ENCODE data around the gene RBP5.

Gene RBP5

DNA sequence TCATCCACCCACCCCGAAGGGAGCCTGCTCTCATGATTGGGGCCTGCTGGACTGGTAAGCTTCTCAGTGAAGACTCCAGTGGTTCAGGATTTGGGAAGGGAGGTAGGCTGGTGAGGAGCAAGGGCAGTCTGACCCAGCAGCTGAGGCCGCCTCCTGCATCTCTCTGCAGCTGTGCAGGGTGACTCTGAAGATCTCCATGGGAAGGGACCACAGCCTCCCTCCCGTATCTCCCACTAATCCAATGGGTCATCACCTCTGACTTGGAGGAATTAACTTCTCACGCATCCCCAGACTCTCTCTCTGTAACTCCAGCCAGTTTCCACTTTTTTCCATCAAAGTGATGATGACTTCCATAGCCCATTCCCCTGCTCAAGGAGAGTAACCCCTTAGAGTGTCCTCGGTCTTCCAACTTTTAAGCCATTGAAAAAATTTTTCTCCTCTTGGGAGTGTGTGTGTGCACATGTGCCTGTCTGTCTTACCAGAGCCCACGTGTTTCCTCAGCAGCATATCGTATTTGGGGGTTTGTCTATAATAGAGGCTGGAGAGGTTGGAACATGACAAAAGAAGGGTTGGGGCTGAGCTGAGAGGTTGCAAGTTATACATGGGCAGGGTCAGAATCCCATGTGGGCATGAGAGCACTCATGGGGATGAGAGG, 12.8 kb upstream of the RBP5 start:
- Mint-ChIP-seq H3K27me3 (peaks cover 2% of the 10 kb centered on the region), H3K27ac (no peak overlapping the region), H3K4me3 (no peak overlapping the region), H3K4me1 (ENCODE audit: low read depth) (peaks cover 20% of the 10 kb centered on the region), H3K36me3 (ENCODE audit: low read depth) (no peaks in the 10 kb centered on the region), H3K9me3 (no peaks in the 10 kb centered on the region)
- intact Hi-C loops (cut with micrococcal nuclease) = loop anchor here (1.0 to 2.0 kb wide), 2 partner anchors 47 to 497 kb away; partner anchors contain the start of gene PEX5

DNA sequence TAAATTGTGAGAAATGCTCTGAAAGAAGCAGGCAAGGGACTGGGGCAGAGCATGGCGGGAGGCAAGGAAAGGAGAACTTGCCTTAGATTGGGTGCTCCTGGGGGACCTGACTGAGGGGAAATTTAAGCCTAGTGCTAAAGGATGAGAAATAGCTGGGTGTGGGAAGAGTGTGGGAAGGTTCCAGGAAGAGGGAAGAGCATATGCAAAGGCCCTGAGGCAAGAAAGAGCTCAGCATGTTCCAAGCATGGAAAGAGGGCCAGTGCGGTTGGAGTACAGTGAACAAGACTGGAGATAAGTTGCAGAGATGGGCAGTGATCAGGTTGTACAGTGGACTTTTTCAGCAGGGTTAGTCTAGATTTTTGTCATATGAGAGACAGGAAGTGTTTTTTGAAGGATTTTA, 10.5 kb upstream of the RBP5 start:
- Mint-ChIP-seq H3K36me3 (ENCODE audit: low read depth) (no peaks in the 10 kb centered on the region), H3K4me3 (no peak overlapping the region), H3K4me1 (ENCODE audit: low read depth) (peaks cover 30% of the 10 kb centered on the region), H3K27me3 (peaks cover 2% of the 10 kb centered on the region), H3K27ac (no peak overlapping the region), H3K9me3 (no peaks in the 10 kb centered on the region)
- intact Hi-C loops (cut with micrococcal nuclease) = no loop called here

DNA sequence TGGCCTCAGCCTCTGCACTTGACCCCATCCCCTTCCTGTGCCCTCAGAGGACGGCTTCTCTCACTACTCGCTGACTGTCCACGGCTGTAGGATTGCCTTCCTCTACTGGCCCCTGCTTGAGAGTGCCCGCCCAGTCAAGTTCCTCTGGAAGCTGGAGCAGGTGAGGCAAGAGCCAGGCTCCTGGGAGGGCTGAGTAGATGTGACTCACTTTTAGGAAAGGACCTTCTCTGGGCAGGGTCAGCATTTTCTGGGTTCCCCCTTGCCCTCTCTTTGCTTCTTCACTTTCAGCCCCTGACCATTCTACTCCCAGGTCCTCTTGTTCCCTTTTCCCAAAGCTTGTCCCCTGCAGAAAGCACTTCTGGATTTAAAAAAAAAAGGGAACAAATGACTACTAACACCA, 9.2 kb upstream of the RBP5 start:
- Mint-ChIP-seq H3K4me1 (ENCODE audit: low read depth) (peaks cover 35% of the 10 kb centered on the region), H3K27ac (no peak overlapping the region), H3K27me3 (peaks cover 6% of the 10 kb centered on the region), H3K36me3 (ENCODE audit: low read depth) (no peaks in the 10 kb centered on the region), H3K4me3 (no peak overlapping the region), H3K9me3 (no peaks in the 10 kb centered on the region)
- intact Hi-C loops (cut with micrococcal nuclease) = no loop called here

DNA sequence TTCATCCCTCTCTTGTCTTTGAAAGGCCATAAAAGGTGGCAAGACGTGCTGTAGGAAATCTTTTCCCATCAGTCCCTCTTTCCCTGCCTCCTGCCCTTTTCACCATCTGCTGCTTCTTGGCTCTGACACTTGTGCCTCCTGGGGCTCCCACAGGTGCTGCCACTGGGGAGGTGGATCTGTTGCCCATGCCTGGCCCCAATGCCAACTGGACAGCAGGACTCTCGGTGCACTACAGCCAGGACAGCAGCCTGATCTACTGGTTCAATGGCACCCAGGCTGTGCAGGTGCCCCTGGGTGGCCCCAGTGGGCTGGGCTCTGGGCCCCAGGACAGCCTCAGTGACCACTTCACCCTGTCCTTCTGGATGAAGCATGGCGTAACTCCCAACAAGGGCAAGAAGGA, 8.0 kb upstream of the RBP5 start:
- Mint-ChIP-seq H3K27ac (no peak overlapping the region), H3K27me3 (peaks cover 19% of the 10 kb centered on the region), H3K36me3 (ENCODE audit: low read depth) (no peaks in the 10 kb centered on the region)

DNA sequence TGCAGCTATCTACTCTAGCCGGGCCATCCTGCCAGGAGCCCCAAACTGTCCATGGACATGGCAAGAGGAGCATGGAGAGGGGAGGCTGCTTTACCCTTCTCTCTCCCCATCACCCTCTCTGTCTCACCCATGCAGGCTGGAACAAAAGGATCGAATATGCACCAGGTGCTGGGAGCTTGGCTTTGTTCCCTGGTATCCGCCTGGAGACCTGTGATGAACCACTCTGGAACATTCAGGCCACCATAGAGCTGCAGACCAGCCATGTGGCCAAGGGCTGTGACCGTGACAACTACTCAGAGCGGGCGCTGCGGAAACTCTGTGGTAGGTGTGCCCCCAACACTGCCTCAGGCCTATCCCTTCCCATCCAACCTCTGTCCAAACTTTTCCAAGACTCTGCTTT, 7.4 kb upstream of the RBP5 start:
- Mint-ChIP-seq H3K27ac (no peak overlapping the region), H3K9me3 (no peaks in the 10 kb centered on the region), H3K27me3 (peaks cover 23% of the 10 kb centered on the region), H3K4me3 (no peak overlapping the region), H3K4me1 (ENCODE audit: low read depth) (peaks cover 50% of the 10 kb centered on the region), H3K36me3 (ENCODE audit: low read depth) (no peaks in the 10 kb centered on the region)
- intact Hi-C loops (cut with micrococcal nuclease) = no loop called here

More for the DNA sequence above, 8.0 kb upstream of the RBP5 start:
- no peaks in the 10 kb centered on the region for H3K9me3 Mint-ChIP-seq
- peaks cover 44% of the 10 kb centered on the region for H3K4me1 Mint-ChIP-seq (ENCODE audit: low read depth)
- no peak overlapping the region for H3K4me3 Mint-ChIP-seq
- intact Hi-C loops (cut with micrococcal nuclease) = no loop called here

DNA sequence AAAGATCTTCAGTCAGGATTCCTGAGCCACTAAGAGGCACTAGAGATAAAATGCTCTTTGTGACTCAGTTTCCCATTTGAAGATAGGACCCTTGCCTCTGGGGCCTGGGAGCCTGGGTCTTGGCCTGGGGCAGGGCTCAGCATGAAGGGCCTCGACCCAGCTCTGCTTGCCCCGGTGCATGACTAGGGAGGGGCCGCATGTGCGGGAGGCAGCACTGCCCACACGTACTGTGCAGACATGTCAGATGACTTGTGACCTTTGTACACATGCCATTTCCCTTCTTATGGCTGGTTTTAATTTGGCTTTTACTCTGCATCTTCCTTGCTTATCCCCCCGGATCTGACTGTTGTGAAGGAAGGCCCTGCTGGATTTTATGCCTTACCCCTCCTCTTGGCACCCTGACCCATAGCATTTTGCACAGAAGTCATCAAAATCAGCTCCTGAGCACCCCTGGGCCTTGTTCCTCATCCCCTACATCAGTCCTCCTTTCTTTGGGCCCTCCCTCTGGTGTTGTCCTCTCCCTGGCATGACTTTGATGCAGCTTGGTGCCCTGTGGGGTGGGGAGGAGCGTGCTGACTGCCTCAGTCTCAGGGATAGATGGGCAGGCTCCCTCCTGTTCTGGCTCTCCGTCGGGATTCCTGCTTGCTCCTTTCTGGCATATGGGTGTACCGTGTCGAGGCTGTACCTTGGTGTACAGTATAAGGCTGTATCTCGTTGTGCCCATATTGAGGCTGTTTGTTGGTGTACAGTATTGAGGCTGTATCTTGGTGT, 5.9 kb upstream of the RBP5 start:
- Mint-ChIP-seq H3K4me1 (ENCODE audit: low read depth) (peaks cover 65% of the 10 kb centered on the region), H3K36me3 (ENCODE audit: low read depth) (no peaks in the 10 kb centered on the region), H3K27me3 (peaks cover 38% of the 10 kb centered on the region), H3K4me3 (no peak overlapping the region), H3K27ac (no peak overlapping the region), H3K9me3 (no peaks in the 10 kb centered on the region)
- intact Hi-C loops (cut with micrococcal nuclease) = no loop called here

DNA sequence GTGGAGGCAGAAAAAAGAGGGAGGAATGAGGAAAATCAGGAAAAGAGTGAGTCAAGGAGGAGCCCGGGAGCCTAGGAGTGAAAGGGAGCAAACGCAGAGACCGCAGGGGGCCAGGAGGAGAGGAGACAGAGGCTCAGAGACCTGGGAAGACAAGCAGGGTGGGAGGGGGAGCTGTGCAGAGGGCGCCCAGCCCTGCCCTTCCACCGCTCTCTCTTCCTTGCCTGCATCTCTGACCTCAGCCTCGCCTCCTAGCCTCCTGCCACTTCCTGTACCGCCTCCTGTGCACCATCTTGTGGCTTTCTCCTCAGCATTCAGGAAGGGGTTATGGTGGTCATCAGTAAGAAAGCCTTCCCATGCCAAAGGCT, 2.8 kb upstream of the RBP5 start:
- Mint-ChIP-seq H3K9me3 (no peaks in the 10 kb centered on the region), H3K27me3 (peaks cover 59% of the 10 kb centered on the region), H3K4me1 (ENCODE audit: low read depth) (peaks cover 53% of the 10 kb centered on the region), H3K4me3 (no peak overlapping the region), H3K36me3 (ENCODE audit: low read depth) (no peaks in the 10 kb centered on the region), H3K27ac (no peak overlapping the region)
- intact Hi-C loops (cut with micrococcal nuclease) = no loop called here

DNA sequence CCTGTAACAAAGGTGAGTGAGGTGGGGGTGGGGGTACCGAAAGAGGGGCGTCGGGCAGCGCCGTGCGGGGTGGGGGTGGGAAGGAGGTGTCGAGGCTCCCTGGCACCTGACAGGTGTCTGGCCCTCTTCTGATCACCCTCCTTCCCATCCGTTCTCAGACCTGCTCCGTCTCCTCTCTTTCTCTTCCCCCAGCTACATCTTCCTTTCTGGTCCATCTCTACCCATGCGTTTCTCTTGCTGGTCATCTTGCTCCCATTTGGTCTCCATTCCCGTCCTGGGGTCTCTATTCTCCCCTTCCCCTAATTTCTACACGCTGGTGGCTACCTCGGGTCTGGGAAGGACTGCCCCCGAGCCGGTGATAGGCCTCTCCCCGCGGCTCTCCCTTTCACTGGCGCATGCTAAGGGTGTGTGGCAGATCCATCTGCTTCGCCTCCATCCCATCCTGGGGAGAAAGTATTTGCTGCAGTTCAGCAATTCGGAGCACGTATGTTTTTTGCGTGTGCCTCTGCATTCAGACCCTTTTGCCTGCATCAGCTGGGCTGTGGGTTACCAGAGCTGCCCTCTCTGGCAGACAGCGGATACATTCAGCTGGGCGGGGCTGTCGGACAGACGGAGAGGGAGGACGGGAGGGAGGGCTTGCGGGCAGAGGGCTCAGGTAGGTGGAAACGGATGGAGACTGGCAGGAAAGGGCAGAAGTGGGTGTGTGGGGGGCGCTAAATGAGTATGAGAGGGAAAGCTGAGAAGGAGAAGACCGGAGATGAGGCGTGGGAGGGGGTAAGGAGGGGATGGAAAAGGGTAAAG, 2.2 kb upstream of the RBP5 start:
- Mint-ChIP-seq H3K36me3 (ENCODE audit: low read depth) (no peaks in the 10 kb centered on the region), H3K27ac (no peak overlapping the region), H3K27me3 (peaks cover 59% of the 10 kb centered on the region), H3K4me1 (ENCODE audit: low read depth) (peaks cover 53% of the 10 kb centered on the region), H3K4me3 (peak overlapping the region; percentile 48), H3K9me3 (no peaks in the 10 kb centered on the region)
- intact Hi-C loops (cut with micrococcal nuclease) = no loop called here

DNA sequence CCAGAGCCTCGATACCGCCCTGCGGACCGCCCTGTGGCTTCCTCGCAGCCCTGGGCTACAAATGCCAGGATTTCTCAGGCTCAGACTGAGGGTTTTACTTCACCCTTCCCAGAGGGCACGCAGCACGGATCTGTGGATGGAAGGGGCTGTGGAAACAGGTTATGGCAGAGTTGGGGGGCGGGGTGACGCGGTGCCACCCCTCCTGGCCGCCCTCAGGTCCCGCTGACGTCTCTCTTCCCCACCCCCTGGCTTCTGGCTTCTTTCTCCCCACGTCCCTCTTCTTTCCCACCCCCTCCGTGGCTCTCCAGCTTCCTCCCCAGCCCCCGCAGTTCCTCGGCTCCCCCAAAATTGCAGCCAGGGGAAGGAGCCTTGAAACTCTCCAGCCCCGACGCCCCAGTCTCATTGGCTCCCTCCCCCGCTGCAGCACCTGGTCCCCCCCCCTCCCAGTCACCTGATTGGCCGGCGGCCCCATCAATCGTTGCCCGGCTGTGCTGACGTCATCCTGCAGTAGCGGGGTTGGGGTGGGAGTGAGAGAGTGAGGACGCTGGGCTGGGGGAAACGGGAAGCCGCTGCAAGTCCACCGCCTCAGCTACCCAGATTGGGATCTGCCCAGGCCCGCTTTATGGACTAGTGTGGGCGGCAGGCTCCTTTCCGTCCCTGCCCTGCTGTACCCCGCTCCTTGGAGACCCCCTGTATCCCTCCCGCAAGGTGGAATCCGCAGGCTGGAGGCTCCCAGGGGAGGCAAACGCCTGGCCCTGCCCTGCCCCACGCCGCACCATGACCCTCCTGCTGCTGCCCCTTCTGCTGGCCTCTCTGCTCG, 1.4 kb upstream of the RBP5 start, which contains the start of gene CLSTN3:
Gene CLSTN3, plus strand, starts transcription at position 500 of the 820 bp plus-strand sequence. Its CDS starts 278 bp downstream, at position 778.
- Mint-ChIP-seq H3K4me3 (peak within 1 kb of the TSS; percentile 48), H3K36me3 (ENCODE audit: low read depth) (no peaks in the 10 kb centered on the region), H3K4me1 (ENCODE audit: low read depth) (peaks cover 52% of the 10 kb centered on the region), H3K27me3 (peaks cover 61% of the 10 kb centered on the region), H3K27ac (no peak within 1 kb of the TSS), H3K9me3 (no peaks in the 10 kb centered on the region)
- intact Hi-C loops (cut with micrococcal nuclease) = no loop called here

DNA sequence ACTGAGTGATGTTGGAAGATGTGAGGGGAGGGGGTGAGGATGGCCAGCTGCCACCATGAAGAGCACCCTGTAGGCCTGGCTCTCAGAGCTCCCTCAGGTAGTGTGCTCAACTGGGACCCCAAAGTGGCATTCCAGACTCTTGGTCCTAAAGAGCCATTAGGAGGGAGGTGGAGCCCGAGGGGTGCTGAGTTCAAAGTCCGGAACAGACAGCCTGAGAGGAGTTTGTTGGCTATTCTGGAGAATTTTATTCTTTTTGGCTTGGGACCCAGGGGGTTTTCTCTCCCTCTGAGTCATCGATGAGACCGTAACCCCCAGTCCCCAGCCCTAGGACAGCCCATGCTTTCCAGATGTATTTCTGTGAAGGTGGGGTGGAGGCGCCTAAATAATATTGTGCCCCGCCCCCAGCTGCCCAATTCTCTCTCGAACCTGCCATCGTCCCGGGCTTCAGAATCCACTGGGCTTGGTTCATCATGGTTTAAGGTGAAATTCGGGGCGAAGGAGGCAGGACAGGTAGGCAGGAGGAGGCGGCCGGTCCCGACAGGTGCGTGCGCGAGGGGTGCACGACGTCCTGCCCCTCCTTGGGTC, 690 bp upstream of the RBP5 start:
- Mint-ChIP-seq H3K36me3 (ENCODE audit: low read depth) (no peaks in the 10 kb centered on the region), H3K27me3 (peaks cover 66% of the 10 kb centered on the region), H3K4me1 (ENCODE audit: low read depth) (peaks cover 45% of the 10 kb centered on the region), H3K9me3 (no peaks in the 10 kb centered on the region), H3K27ac (no peak overlapping the region), H3K4me3 (peak overlapping the region; percentile 48)
- intact Hi-C loops (cut with micrococcal nuclease) = no loop called here

DNA sequence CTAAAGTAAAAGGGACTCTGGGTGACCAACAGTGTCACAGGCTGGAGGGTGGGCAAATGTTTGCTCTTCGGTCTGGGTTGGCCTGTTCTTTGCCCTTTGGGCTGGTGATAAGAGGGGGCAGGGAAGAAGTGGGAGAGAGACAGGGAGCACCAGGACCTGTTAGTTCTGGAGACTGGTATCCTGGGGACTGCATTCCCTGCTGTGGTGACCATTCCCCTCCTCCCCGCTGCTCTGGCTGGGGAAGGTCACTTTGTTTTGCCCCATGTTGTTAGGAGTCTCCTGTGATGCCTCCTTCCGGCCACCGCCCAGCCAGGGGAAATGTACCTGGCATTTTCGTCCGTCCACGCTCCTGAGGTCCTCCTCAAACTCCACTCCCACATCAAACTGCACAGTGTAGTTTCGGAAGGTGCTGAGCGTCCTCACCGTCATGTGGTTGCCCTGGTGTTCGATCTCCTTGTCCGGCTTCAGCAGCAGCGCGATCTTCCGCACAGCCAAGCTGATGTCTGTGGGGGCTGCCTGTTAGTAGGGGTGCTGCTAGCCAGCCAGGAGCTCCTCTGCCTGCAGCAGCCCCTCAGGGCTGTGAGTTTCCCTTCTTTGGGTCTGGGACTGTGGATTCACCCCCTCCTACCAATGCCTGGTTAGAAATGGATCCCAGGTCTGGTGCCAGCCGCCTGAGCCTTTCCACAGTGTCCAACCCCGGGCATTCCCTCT, 618 bp downstream of the RBP5 start:
- Mint-ChIP-seq H3K4me3 (no peak overlapping the region), H3K27ac (no peak overlapping the region), H3K4me1 (ENCODE audit: low read depth) (peaks cover 42% of the 10 kb centered on the region), H3K27me3 (peaks cover 73% of the 10 kb centered on the region), H3K36me3 (ENCODE audit: low read depth) (no peaks in the 10 kb centered on the region), H3K9me3 (no peaks in the 10 kb centered on the region)
- intact Hi-C loops (cut with micrococcal nuclease) = no loop called here

DNA sequence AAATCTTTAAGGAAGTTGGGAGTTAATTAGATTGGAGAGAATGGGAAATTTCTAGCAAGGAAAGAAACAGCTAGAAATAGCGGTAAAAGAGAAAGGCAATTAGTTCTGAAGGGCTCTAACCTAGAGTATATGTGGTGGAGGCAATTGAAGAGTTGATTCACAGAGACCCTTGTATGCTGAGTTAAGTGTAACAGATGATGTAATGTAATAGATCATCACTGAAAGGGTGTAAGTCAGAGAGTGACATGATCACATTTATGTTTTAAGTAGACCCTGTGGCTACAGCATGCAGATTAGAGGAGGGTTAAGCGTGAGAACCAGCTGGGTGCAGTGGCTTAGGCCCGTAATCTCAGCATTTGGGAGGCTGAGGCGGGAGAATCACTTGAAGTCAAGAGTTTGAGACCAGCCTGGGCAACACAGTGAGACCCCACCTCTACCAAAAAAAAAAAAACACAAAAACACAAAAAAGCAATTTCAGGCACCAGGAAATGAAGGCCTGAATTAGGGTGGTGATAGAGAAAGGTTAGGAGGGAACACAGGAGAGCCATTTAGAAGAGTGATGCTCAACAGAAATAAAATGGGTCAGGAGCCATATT, 3.0 kb downstream of the RBP5 start:
- no peaks in the 10 kb centered on the region for H3K9me3 Mint-ChIP-seq
- peaks cover 26% of the 10 kb centered on the region for H3K4me1 Mint-ChIP-seq (ENCODE audit: low read depth)
- peaks cover 51% of the 10 kb centered on the region for H3K27me3 Mint-ChIP-seq
- no peaks in the 10 kb centered on the region for H3K36me3 Mint-ChIP-seq (ENCODE audit: low read depth)
- no peak overlapping the region for H3K4me3 Mint-ChIP-seq
- intact Hi-C loops (cut with micrococcal nuclease) = no loop called here
- no peak overlapping the region for H3K27ac Mint-ChIP-seq

All from dendritic cell treated with granulocyte-macrophage colony-stimulating factor and Interleukin-4, amounts not matched to agents 40 ng/mL and 50 ng/mL, for 4 days (primary cell).